Keratinocyte (primary cell): ENCODE data around the gene PECR.

Source experiments
- EZH2 ChIP-seq: IDR thresholded peaks from one replicate; pipeline ENCODE4 v1.6.1; 2012; ENCODE audit warnings: inconsistent platforms, mild to moderate bottlenecking, low read length, moderate library complexity
- TF ChIP-seq, protein P1 (sequence below), 3 experiments: IDR thresholded peaks in 1 of 3; conservative IDR thresholded peaks in 1 of 3; optimal IDR thresholded peaks in 1 of 3; 2 replicates in 2 of 3; 3 replicates in 1 of 3; pipeline versions ENCODE3 to v1.5.1; 2011; ENCODE audit warnings: low read length in 3 of 3, mild to moderate bottlenecking in 3 of 3, moderate library complexity in 2 of 3, control low read depth in 1 of 3, inconsistent platforms in 1 of 3; ENCODE audit not compliant: insufficient read depth in 2 of 3; ENCODE audit errors: extremely low read depth in 1 of 3

DNA sequence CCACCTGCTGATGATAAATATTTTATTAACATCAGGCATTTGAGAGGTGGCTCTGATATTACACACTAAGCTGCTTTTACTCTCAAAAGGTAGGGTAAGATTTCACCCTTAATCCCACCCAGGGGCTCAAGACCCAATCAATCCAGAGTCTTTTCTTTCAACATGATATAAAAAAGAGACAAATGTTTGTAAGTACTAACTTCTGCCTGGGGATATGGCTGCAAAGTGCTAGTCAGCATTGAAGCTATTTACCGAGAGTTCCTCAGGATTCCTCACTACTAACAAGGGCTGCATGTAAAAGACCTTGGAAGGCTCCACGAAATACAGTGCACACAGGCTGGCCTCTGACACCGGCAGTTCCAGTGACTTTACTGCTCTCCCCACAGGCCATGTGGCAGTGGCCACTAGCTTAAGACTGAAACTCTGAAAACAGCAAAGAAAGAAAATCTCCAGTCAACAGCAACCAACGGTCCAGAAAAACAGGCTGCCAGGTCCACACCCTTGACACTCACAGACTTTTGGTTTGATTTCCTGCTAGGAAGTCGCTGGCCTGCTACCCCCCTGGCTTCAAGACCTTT lies 79.4 kb downstream of the PECR start:
- TF ChIP-seq, protein P1, sequence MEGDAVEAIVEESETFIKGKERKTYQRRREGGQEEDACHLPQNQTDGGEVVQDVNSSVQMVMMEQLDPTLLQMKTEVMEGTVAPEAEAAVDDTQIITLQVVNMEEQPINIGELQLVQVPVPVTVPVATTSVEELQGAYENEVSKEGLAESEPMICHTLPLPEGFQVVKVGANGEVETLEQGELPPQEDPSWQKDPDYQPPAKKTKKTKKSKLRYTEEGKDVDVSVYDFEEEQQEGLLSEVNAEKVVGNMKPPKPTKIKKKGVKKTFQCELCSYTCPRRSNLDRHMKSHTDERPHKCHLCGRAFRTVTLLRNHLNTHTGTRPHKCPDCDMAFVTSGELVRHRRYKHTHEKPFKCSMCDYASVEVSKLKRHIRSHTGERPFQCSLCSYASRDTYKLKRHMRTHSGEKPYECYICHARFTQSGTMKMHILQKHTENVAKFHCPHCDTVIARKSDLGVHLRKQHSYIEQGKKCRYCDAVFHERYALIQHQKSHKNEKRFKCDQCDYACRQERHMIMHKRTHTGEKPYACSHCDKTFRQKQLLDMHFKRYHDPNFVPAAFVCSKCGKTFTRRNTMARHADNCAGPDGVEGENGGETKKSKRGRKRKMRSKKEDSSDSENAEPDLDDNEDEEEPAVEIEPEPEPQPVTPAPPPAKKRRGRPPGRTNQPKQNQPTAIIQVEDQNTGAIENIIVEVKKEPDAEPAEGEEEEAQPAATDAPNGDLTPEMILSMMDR (optimal IDR thresholded peaks at IDR 0.05 in 1 of 3, IDR thresholded peaks at IDR 0.05 in 1 of 3, conservative IDR thresholded peaks at IDR 0.05 in 1 of 3; ENCODE audit: extremely low read depth in 1 of 3, insufficient read depth in 2 of 3, low read length in 3 of 3) = no peak
- TF ChIP-seq EZH2 = no peak
